Measurements from ENCODE around the gene UTP14C. TPM values are rescaled to one million over a fixed set of nuclear protein-coding genes. Genes with fewer than 3 reads are reported as not detected.

Gene UTP14C
- total RNA-seq, result 5.9 TPM

GRCh38 chr13:52024481-52024880 is at the start of gene UTP14C:
Gene UTP14C, plus strand, starts transcription at chr13:52024691. Its CDS starts 4,114 bp downstream, at chr13:52028805.
- no peak for DNase-seq (ENCODE audit: extremely low spot score in 2 of 2)
- intact Hi-C loops (cut with DNase I), result no loop called here
- H3K4me1 ChIP-seq, result no peaks in the 10 kb centered on the region
- no peaks in the 10 kb centered on the region for H3K27me3 ChIP-seq
- peaks cover 0 to 24% of the 10 kb centered on the region in 2 donors for H3K36me3 ChIP-seq
- H3K4me3 ChIP-seq, result no peak within 1 kb of the TSS
- no peak for TF ChIP-seq POLR2AphosphoS5 (IDR thresholded peaks at IDR 0.05; ENCODE audit: insufficient read depth in 1 of 2, low read depth in 1 of 2)
- no peaks in the 10 kb centered on the region for H3K9me3 ChIP-seq
- no peak within 1 kb of the TSS for H3K27ac ChIP-seq

- DNase-seq (ENCODE audit: extremely low spot score in 2 of 2), result no peak
- Histone ChIP-seq H3K4me1 (no peaks in the 10 kb centered on the region), H3K27me3 (no peaks in the 10 kb centered on the region), H3K27ac (no peak overlapping the region), H3K36me3 (no peaks in the 10 kb centered on the region), H3K9me3 (no peaks in the 10 kb centered on the region), H3K4me3 (no peak overlapping the region)
- no peak for TF ChIP-seq POLR2A (IDR thresholded peaks at IDR 0.05)
- no peak for TF ChIP-seq POLR2AphosphoS5 (IDR thresholded peaks at IDR 0.05; ENCODE audit: insufficient read depth in 1 of 2, low read depth in 1 of 2)
- intact Hi-C loops (cut with DNase I), result no loop called here
Observed at GRCh38 chr13:51976423-51976822, 48.1 kb upstream of the UTP14C start.

GRCh38 chr13:51976890-51977289 is 47.6 kb upstream of the UTP14C start:
- no peak overlapping the region for H3K4me3 ChIP-seq
- no peaks in the 10 kb centered on the region for H3K9me3 ChIP-seq
- TF ChIP-seq POLR2A (IDR thresholded peaks at IDR 0.05) (no peak), POLR2AphosphoS5 (IDR thresholded peaks at IDR 0.05; ENCODE audit: insufficient read depth in 1 of 2, low read depth in 1 of 2) (no peak), CTCF (IDR thresholded peaks at IDR 0.05) (no peak)
- no peak for DNase-seq (ENCODE audit: extremely low spot score in 2 of 2)
- intact Hi-C loops (cut with DNase I), result no loop called here
- no peak overlapping the region for H3K27ac ChIP-seq
- H3K27me3 ChIP-seq, result no peaks in the 10 kb centered on the region
- no peaks in the 10 kb centered on the region for H3K36me3 ChIP-seq
- no peaks in the 10 kb centered on the region for H3K4me1 ChIP-seq

- no peaks in the 10 kb centered on the region for H3K9me3 ChIP-seq
- no peaks in the 10 kb centered on the region for H3K27me3 ChIP-seq
- no peak for DNase-seq (ENCODE audit: extremely low spot score in 2 of 2)
- no peak overlapping the region for H3K27ac ChIP-seq
- no peaks in the 10 kb centered on the region for H3K36me3 ChIP-seq
- TF ChIP-seq CTCF (IDR thresholded peaks at IDR 0.05) (no peak), POLR2A (IDR thresholded peaks at IDR 0.05) (no peak), POLR2AphosphoS5 (IDR thresholded peaks at IDR 0.05; ENCODE audit: insufficient read depth in 1 of 2, low read depth in 1 of 2) (no peak)
- H3K4me3 ChIP-seq, result no peak overlapping the region
- no peaks in the 10 kb centered on the region for H3K4me1 ChIP-seq
- intact Hi-C loops (cut with DNase I), result no loop called here
Observed at GRCh38 chr13:51977625-51978024, 46.9 kb upstream of the UTP14C start.

GRCh38 chr13:51978796-51979556 is 45.5 kb upstream of the UTP14C start:
- Histone ChIP-seq H3K4me1 (no peaks in the 10 kb centered on the region), H3K27me3 (no peaks in the 10 kb centered on the region), H3K36me3 (no peaks in the 10 kb centered on the region), H3K27ac (no peak overlapping the region), H3K9me3 (no peaks in the 10 kb centered on the region), H3K4me3 (no peak overlapping the region)
- peak in 1 of 2 donors; percentile 76 for DNase-seq (ENCODE audit: extremely low spot score in 2 of 2)
- intact Hi-C loops (cut with DNase I), result no loop called here
- TF ChIP-seq POLR2A (IDR thresholded peaks at IDR 0.05) (no peak), CTCF (IDR thresholded peaks at IDR 0.05) (no peak), POLR2AphosphoS5 (IDR thresholded peaks at IDR 0.05; ENCODE audit: insufficient read depth in 1 of 2, low read depth in 1 of 2) (no peak)

GRCh38 chr13:51980908-51981307 is 43.6 kb upstream of the UTP14C start:
- Histone ChIP-seq H3K27ac (no peak overlapping the region), H3K9me3 (no peaks in the 10 kb centered on the region), H3K4me3 (no peak overlapping the region), H3K4me1 (no peaks in the 10 kb centered on the region), H3K27me3 (no peaks in the 10 kb centered on the region), H3K36me3 (no peaks in the 10 kb centered on the region)
- intact Hi-C loops (cut with DNase I), result no loop called here
- TF ChIP-seq POLR2AphosphoS5 (IDR thresholded peaks at IDR 0.05; ENCODE audit: insufficient read depth in 1 of 2, low read depth in 1 of 2) (no peak), CTCF (IDR thresholded peaks at IDR 0.05) (no peak), POLR2A (IDR thresholded peaks at IDR 0.05) (no peak)
- no peak for DNase-seq (ENCODE audit: extremely low spot score in 2 of 2)

Measured in vagina (tissue), 2 donors.